ENCODE results near the gene E2F8. TPM values are rescaled to one million over a fixed set of nuclear protein-coding genes. Genes with fewer than 3 reads are reported as not detected.
A peak's percentile ranks its signal among the peaks of the same experiment; 100 is the strongest.

Gene E2F8
- total RNA-seq, 2 donors from 2014 or later = 10.5 to 12.2 TPM

DNA sequence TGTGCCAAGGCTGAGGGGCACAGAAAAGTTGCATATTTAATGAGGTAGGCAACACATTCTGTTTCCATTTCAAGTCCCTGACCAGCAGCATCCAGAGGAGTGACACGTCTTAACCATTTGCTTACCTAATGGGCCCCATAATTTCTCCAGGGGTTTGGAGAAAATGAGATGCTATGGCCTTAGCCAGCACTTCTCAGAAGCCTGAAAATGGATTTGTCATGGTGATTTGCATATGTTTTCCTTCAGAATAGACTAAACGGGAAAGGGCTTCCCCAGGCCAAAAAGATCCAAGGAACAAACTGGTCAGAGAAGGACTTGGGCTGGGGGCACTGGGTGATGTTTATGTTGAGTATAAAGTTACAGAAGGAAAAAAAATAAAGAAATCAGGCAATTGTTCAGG is 55.7 kb downstream of the E2F8 start:
- Histone ChIP-seq H3K27me3 (ENCODE audit: control insufficient read depth, insufficient read depth, low read length, poor library complexity, severe bottlenecking) (peaks cover 12% of the 10 kb centered on the region), H3K9me3 (ENCODE audit: control insufficient read depth, low read length) (no peaks in the 10 kb centered on the region), H3K9ac (ENCODE audit: extremely low read depth, low read length, poor library complexity, severe bottlenecking) (no peak overlapping the region), H3K27ac (ENCODE audit: low read depth, low read length) (no peak overlapping the region), H3K4me3 (ENCODE audit: low read length) (no peak overlapping the region), H3K36me3 (ENCODE audit: control insufficient read depth, insufficient read depth, low read length) (no peaks in the 10 kb centered on the region), H3K4me1 (ENCODE audit: control insufficient read depth, insufficient read depth, low read length) (peaks cover 4% of the 10 kb centered on the region)
- no peak for DNase-seq
- WGBS, 2 experiments (ENCODE audit: insufficient coverage in 1 of 2, insufficient read length in 1 of 2) = 85 to 92% methylated on average over 2 of the region's 2 CpGs
- TF ChIP-seq, protein P1, sequence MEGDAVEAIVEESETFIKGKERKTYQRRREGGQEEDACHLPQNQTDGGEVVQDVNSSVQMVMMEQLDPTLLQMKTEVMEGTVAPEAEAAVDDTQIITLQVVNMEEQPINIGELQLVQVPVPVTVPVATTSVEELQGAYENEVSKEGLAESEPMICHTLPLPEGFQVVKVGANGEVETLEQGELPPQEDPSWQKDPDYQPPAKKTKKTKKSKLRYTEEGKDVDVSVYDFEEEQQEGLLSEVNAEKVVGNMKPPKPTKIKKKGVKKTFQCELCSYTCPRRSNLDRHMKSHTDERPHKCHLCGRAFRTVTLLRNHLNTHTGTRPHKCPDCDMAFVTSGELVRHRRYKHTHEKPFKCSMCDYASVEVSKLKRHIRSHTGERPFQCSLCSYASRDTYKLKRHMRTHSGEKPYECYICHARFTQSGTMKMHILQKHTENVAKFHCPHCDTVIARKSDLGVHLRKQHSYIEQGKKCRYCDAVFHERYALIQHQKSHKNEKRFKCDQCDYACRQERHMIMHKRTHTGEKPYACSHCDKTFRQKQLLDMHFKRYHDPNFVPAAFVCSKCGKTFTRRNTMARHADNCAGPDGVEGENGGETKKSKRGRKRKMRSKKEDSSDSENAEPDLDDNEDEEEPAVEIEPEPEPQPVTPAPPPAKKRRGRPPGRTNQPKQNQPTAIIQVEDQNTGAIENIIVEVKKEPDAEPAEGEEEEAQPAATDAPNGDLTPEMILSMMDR (conservative IDR thresholded peaks at IDR 0.05) = no peak
- Mint-ChIP-seq H3K36me3 (ENCODE audit: low read depth) (no peaks in the 10 kb centered on the region), H3K4me3 (no peak overlapping the region), H3K9me3 (no peaks in the 10 kb centered on the region), H3K4me1 (peaks cover 15% of the 10 kb centered on the region), H3K27me3 (ENCODE audit: insufficient read depth) (peaks cover 11% of the 10 kb centered on the region), H3K27ac (no peak overlapping the region)

DNA sequence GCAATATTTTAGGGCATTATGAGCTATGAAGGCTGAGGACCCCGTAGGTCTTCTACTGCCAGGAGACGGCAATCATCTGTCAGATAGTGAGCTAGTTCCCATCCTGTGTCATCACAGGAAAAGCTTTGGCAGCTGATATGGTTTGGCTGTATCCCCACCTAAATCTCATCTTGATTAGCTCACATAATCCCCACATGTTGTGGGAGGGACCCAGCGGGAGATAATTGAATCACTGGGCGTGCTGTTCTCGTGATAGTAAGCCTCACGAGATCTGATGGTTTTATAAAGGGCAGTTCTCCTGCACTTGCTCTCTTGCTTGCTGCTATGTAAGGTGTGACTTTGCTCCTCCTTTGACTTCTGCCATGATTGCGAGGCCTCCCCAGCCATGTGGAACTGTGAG is 57.1 kb downstream of the E2F8 start:
- Histone ChIP-seq H3K9ac (ENCODE audit: extremely low read depth, low read length, poor library complexity, severe bottlenecking) (no peak overlapping the region), H3K9me3 (ENCODE audit: control insufficient read depth, low read length) (no peaks in the 10 kb centered on the region), H3K4me3 (ENCODE audit: low read length) (no peak overlapping the region), H3K27me3 (ENCODE audit: control insufficient read depth, insufficient read depth, low read length, poor library complexity, severe bottlenecking) (peaks cover 12% of the 10 kb centered on the region), H3K36me3 (ENCODE audit: control insufficient read depth, insufficient read depth, low read length) (no peaks in the 10 kb centered on the region), H3K4me1 (ENCODE audit: control insufficient read depth, insufficient read depth, low read length) (peaks cover 4% of the 10 kb centered on the region), H3K27ac (ENCODE audit: low read depth, low read length) (no peak overlapping the region)
- no peaks in the 10 kb centered on the region for H3K9me3 Mint-ChIP-seq
- no peak overlapping the region for H3K4me3 Mint-ChIP-seq
- DNase-seq = peak; percentile 52
- no peak overlapping the region for H3K27ac Mint-ChIP-seq
- peaks cover 15% of the 10 kb centered on the region for H3K4me1 Mint-ChIP-seq
- H3K27me3 Mint-ChIP-seq (ENCODE audit: insufficient read depth) = peaks cover 11% of the 10 kb centered on the region
- H3K36me3 Mint-ChIP-seq (ENCODE audit: low read depth) = no peaks in the 10 kb centered on the region
- 71 to 96% methylated on average over 7 of the region's 7 CpGs for WGBS, 2 experiments (ENCODE audit: insufficient coverage in 1 of 2, insufficient read length in 1 of 2)
- TF ChIP-seq, protein P1 (conservative IDR thresholded peaks at IDR 0.05) = no peak

DNA sequence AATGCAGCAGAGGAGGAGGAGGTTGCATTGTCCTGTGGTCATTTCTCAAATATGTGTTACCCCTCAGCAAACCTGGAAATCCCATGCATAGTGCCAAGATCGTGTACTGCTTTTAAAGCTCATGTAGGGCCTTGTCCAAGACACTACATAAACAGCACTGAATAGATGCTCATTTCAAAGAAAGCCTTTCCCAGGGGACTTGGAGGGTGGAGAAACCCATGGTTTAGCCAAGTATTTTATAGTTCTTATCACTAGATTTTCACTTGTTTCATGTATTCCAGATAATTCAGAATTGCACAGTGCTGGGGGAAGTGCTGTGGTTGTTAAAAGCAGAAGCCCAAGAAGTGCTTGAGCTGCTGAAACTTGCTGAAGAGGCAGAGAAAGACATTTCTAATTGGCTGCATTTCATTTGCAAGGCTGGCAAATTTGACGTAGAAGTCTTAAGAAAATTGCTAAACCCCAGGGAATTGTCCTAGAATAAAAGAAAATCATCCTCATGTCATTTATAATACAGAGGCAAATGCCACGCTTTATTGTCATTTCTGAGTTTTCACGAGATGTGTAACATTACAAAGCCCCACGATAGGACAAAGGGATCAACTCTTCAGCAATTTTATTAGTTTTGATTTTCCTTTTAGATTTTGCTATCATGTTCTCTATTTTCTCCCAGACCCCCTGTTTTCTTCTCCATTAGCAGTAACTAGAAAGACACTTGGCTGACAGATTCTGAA is 59.0 kb downstream of the E2F8 start:
- no peak for DNase-seq
- TF ChIP-seq, protein P1 (conservative IDR thresholded peaks at IDR 0.05) = no peak
- Histone ChIP-seq H3K9me3 (ENCODE audit: control insufficient read depth, low read length) (no peaks in the 10 kb centered on the region), H3K4me1 (ENCODE audit: control insufficient read depth, insufficient read depth, low read length) (peaks cover under 1% of the 10 kb centered on the region), H3K36me3 (ENCODE audit: control insufficient read depth, insufficient read depth, low read length) (peaks cover 5% of the 10 kb centered on the region), H3K27ac (ENCODE audit: low read depth, low read length) (no peak overlapping the region), H3K27me3 (ENCODE audit: control insufficient read depth, insufficient read depth, low read length, poor library complexity, severe bottlenecking) (peaks cover 12% of the 10 kb centered on the region), H3K9ac (ENCODE audit: extremely low read depth, low read length, poor library complexity, severe bottlenecking) (no peak overlapping the region), H3K4me3 (ENCODE audit: low read length) (no peak overlapping the region)
- Mint-ChIP-seq H3K9me3 (no peaks in the 10 kb centered on the region), H3K27me3 (ENCODE audit: insufficient read depth) (peaks cover 11% of the 10 kb centered on the region), H3K4me3 (no peak overlapping the region), H3K27ac (no peak overlapping the region), H3K4me1 (peaks cover 9% of the 10 kb centered on the region), H3K36me3 (ENCODE audit: low read depth) (peaks cover 3% of the 10 kb centered on the region)
- 90 to 95% methylated on average over 4 to 5 of the region's 5 CpGs for WGBS, 2 experiments (ENCODE audit: insufficient coverage in 1 of 2, insufficient read length in 1 of 2)

All from endodermal cell (in vitro differentiated cells).